HL-60 (cell line): ENCODE results near the gene CNTNAP5.

Experiments
- DNase-seq, 2 experiments: peaks; one replicate each; pipeline ENCODE4 v3.0.0-alpha.2; 2010 to 2020; ENCODE audit warnings: low read depth in 1 of 2, low spot score in 1 of 2
- H3K27ac ChIP-seq: fragments of 250-450 bp; sonication (Bioruptor Pico); replicated peaks from 2 replicates; pipeline ENCODE4 v1.5.1; 2020; ENCODE audit warnings: mild to moderate bottlenecking, moderate library complexity
- H3K27me3 ChIP-seq: fragments of 250-450 bp; sonication (Bioruptor Pico); 2 replicates; pipeline ENCODE4 v1.5.1; 2021; ENCODE audit warnings: mild to moderate bottlenecking, moderate library complexity; ENCODE audit not compliant: insufficient read depth, poor library complexity, severe bottlenecking
- H3K4me3 ChIP-seq: replicated peaks from 2 replicates; pipeline ENCODE4 v1.5.1; 2011; ENCODE audit warnings: mild to moderate bottlenecking, control low read depth, low read length; ENCODE audit not compliant: insufficient read depth
- GABPA ChIP-seq: IDR thresholded peaks from 2 replicates; pipeline ENCODE4 v1.6.1; 2012; ENCODE audit warnings: low read depth
- POLR2AphosphoS5 ChIP-seq: IDR thresholded peaks from 2 replicates; pipeline ENCODE4 v1.6.1; 2012; ENCODE audit warnings: low read depth
- SPI1 ChIP-seq: IDR thresholded peaks from 2 replicates; pipeline ENCODE4 v1.6.1; 2012; ENCODE audit warnings: low read depth, mild to moderate bottlenecking, borderline replicate concordance
- TF ChIP-seq, protein P1 (sequence below): IDR thresholded peaks from 2 replicates; pipeline ENCODE4 v1.6.1; 2012; ENCODE audit warnings: low read depth; ENCODE audit not compliant: insufficient replicate concordance
- TF ChIP-seq, protein P2 (sequence below): IDR thresholded peaks from one replicate; pipeline ENCODE4 v1.5.1; 2011; ENCODE audit warnings: low read length, control low read depth, inconsistent platforms; ENCODE audit not compliant: insufficient read depth

The CNTNAP5 gene

DNA sequence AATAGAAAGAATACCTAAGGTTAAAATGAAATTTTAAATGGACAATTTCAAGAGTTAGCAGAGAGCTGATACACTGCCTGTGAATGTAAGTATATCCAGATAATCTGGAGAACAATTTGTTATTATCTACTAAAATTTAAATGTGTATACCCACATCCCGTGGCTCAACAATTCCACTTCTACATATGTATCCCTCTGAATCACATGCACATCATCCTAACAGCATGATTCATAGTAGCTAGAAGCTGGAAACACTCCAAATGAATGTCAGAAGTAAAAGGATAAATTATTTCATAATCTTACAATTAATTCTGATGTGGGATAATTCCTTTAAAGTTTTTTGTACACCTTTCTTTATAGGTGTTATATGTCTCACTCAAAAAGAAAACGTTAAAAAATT lies 87.9 kb downstream of the CNTNAP5 start:
- Histone ChIP-seq H3K27me3 (no peaks in the 10 kb centered on the region), H3K4me3 (no peak overlapping the region), H3K27ac (no peak overlapping the region)
- DNase-seq = no peak
- TF ChIP-seq, protein P1, sequence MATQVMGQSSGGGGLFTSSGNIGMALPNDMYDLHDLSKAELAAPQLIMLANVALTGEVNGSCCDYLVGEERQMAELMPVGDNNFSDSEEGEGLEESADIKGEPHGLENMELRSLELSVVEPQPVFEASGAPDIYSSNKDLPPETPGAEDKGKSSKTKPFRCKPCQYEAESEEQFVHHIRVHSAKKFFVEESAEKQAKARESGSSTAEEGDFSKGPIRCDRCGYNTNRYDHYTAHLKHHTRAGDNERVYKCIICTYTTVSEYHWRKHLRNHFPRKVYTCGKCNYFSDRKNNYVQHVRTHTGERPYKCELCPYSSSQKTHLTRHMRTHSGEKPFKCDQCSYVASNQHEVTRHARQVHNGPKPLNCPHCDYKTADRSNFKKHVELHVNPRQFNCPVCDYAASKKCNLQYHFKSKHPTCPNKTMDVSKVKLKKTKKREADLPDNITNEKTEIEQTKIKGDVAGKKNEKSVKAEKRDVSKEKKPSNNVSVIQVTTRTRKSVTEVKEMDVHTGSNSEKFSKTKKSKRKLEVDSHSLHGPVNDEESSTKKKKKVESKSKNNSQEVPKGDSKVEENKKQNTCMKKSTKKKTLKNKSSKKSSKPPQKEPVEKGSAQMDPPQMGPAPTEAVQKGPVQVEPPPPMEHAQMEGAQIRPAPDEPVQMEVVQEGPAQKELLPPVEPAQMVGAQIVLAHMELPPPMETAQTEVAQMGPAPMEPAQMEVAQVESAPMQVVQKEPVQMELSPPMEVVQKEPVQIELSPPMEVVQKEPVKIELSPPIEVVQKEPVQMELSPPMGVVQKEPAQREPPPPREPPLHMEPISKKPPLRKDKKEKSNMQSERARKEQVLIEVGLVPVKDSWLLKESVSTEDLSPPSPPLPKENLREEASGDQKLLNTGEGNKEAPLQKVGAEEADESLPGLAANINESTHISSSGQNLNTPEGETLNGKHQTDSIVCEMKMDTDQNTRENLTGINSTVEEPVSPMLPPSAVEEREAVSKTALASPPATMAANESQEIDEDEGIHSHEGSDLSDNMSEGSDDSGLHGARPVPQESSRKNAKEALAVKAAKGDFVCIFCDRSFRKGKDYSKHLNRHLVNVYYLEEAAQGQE = no peak
- TF ChIP-seq, protein P2, sequence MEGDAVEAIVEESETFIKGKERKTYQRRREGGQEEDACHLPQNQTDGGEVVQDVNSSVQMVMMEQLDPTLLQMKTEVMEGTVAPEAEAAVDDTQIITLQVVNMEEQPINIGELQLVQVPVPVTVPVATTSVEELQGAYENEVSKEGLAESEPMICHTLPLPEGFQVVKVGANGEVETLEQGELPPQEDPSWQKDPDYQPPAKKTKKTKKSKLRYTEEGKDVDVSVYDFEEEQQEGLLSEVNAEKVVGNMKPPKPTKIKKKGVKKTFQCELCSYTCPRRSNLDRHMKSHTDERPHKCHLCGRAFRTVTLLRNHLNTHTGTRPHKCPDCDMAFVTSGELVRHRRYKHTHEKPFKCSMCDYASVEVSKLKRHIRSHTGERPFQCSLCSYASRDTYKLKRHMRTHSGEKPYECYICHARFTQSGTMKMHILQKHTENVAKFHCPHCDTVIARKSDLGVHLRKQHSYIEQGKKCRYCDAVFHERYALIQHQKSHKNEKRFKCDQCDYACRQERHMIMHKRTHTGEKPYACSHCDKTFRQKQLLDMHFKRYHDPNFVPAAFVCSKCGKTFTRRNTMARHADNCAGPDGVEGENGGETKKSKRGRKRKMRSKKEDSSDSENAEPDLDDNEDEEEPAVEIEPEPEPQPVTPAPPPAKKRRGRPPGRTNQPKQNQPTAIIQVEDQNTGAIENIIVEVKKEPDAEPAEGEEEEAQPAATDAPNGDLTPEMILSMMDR = no peak
- TF ChIP-seq POLR2AphosphoS5 (no peak), GABPA (no peak), SPI1 (no peak)

DNA sequence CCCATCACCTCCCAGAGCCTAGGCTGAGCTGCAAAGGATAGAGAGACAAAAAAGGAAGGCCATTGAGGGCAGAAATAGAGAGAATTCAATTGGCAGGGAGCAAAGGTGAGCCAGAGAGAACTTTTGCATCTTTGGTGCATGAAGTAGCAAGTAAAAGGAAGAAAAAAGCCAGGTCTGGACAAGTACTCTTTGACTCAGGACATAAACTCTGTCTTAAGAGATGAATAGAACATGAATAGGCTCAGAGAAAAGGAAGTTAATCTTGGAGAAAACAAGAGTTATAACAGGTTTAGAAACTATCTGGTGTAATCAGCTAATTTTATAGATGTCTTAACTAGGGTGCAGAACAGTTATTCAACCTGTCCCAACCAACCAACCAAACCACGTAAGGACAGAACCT lies 95.2 kb downstream of the CNTNAP5 start:
- DNase-seq = no peak
- TF ChIP-seq, protein P2 = no peak
- TF ChIP-seq, protein P1 = no peak
- H3K27me3 ChIP-seq = no peaks in the 10 kb centered on the region
- H3K27ac ChIP-seq = no peak overlapping the region
- no peak overlapping the region for H3K4me3 ChIP-seq

DNA sequence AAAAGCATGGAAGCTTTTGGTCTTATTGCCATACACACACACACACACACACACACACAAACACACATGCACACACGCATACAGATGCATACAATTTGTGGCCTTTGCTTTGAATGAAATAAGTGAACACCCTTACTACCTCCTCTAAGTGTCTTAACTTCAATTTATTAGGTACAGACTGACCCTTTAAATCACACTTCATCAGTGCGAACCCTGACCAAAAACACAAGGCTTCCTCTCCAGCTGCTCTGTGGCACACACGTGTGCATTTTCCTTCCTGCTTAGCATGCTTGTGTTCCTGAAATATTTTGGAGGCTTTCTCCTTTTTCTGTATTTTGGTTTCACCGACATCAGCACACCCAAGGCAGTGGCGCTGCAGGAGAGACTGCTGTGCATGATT lies 96.0 kb downstream of the CNTNAP5 start:
- Histone ChIP-seq H3K4me3 (no peak overlapping the region), H3K27me3 (no peaks in the 10 kb centered on the region), H3K27ac (no peak overlapping the region)
- no peak for DNase-seq
- TF ChIP-seq, protein P2 = no peak
- TF ChIP-seq, protein P1 = no peak
- TF ChIP-seq POLR2AphosphoS5 (no peak), GABPA (no peak), SPI1 (no peak)
